ENCODE results near the gene SECTM1. TPM values are rescaled to one million over a fixed set of nuclear protein-coding genes. Genes with fewer than 3 reads are reported as not detected.

Gene SECTM1
- total RNA-seq, 2 experiments from 2014 or later: 12.2 to 12.7 TPM

DNA sequence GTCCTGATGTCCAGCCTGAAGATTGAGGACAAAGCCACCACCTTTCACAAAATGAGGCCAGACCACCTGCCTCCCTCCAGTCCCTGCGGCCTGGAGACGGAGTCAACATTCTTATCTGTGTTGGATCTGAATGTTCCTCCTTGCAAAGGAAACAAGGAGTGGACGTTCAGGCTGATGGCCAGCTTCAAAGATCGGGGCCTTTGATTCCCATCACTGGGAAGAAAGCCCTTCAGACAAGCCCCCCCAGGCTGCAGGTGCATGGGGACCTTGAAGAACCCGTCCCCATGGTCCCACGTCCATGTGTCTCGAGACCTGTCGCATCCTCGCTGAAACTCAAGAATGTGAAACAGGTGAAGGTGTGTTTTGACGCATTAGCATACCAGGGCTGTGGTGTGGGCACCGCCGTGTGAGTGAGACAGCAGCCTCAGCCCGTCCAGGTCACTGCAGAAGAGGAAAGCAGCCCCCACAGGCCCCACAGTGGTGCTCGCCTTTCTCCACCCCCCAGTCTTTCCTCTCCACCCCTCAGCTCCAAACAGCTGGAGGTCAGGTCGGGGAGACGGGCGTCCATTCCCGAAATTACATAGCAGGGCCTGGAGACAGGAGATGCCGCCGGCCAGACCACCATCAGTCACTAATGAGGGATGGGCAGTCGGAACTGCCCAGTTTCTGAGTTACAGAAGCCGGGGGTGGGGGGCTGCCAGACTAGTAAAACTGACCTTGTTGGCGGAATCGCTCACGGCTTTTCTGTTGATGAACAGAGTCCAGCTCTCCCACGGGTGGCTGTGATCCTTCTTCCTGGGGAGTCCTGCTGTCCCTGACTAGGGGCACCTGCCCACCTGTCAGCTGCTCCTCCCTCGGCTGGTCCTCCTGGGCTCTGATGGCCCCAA is 59.2 kb downstream of the SECTM1 start:
- DNase-seq: no peak
- H3K27me3 Mint-ChIP-seq: no peaks in the 10 kb centered on the region
- no peaks in the 10 kb centered on the region for H3K9me3 Mint-ChIP-seq
- ChIA-PET POLR2A (interaction anchor here (0.8 to 3.7 kb wide), 7 partner anchors 8 to 47 kb away, joined by 3 to 19 read pairs (median 5); no protein-coding TSS in a partner anchor), CTCF (interaction anchor here (0.9 to 1.3 kb wide), 3 partner anchors 24 to 69 kb away, joined by 3 to 10 read pairs (median 5); no protein-coding TSS in a partner anchor)
- H3K36me3 Mint-ChIP-seq: peaks cover 26% of the 10 kb centered on the region
- intact Hi-C loops (cut with micrococcal nuclease): no loop called here
- no peak overlapping the region for H3K27ac Mint-ChIP-seq
- peaks cover 33% of the 10 kb centered on the region for H3K4me1 Mint-ChIP-seq (ENCODE audit: low read depth)
- H3K4me3 Mint-ChIP-seq: peak overlapping the region; percentile 88

DNA sequence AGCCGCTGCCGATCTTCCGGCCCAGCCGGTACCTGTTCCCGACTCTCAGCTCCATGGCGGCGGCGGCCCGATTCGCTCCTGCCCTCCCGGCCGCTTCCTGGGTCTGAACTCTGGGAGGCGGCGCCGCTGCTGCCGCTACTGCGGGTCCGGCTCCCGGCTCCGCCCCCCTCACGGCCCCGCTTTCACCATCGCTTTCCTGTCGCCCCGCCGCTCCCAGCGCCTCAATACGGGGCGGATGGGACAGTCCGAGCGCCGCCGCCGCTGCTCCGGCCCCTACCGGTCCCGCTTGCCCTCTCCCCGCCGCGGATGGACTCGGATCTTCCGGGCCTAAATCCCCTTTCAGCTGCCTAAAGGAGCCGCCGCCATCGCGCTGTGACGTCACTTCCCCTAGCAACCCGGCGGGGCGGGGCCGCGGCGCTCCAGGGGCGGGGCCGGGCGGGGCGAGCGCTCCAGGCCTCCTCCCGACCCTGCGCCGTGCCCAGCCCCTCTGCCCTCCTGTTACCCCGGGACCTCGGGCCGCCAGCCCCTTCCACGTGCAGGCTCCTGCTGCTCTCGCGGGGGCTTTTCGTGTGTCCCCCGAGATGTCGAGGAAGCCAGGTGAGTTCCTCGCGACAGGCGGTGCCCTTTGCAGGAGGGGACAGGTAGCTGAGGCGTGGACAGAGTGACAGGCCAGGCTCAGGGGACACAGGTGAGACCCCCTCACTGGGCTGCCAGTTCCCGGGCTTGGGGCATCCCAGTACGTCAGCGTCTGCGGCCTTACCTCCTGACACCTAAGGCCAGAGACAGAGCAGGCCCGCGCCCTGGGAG is 60.0 kb downstream of the SECTM1 start, which contains the start of gene CSNK1D:
Gene CSNK1D, minus strand, starts transcription at position 374 of the 807 bp plus-strand sequence. Its CDS starts 319 bp downstream, at position 55.
- Mint-ChIP-seq H3K4me1 (ENCODE audit: low read depth) (peaks cover 40% of the 10 kb centered on the region), H3K4me3 (peak within 1 kb of the TSS; percentile 88), H3K27me3 (no peaks in the 10 kb centered on the region), H3K36me3 (peaks cover 29% of the 10 kb centered on the region), H3K9me3 (no peaks in the 10 kb centered on the region), H3K27ac (peak within 1 kb of the TSS; percentile 98)
- intact Hi-C loops (cut with micrococcal nuclease): loop anchor here (1.0 to 2.0 kb wide), 3 partner anchors 19 to 250 kb away; partner anchors contain the start of gene LRRC45
- POLR2A ChIA-PET: interaction anchor here (0.8 to 3.7 kb wide), 8 partner anchors 9 to 47 kb away, joined by 3 to 19 read pairs (median 4); no protein-coding TSS in a partner anchor
- peak; percentile 94 for DNase-seq
- CTCF ChIA-PET: interaction anchor here (1.2 to 1.3 kb wide), 2 partner anchors 25 to 48 kb away, joined by 5 to 10 read pairs; no protein-coding TSS in a partner anchor

DNA sequence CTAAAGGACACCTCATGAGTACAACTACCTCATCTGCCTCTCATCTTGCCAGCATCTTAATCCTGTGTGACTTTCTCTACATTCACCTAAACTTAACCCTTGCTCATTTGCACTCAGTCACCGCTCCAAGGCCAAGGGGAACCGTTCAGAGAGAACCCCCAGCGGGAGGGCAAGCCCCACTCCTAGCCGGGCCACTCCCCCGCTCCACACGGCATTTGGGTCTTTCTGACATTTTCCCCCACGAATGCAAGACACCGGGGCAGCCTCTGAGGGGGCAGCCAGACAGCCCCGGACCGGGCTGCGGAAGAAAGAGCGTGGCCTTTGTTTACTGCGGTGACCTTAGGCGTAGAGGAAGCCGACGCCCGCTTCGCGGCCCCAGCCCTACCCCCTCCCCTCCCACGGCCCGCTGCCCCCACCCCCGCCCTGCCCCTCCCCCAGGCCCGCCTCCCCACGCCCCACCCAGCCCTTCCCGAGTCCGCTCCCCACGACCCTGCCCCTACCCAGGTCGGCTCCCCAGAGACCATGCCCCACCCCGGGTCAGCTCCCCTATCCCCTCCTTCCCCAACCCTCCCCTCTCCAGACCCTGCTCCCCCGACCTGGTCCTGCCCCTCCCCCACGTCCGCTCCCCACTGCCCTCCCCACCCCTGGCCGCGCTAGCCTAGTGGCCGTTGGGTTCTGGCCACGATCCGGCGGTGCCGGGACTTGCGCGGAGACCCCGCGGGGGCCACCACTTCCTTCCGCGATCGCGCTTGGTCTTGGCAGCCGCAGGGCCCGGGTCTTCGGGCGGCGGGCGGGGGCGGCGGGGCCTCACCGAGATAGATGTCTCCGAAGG is 60.9 kb downstream of the SECTM1 start:
- DNase-seq: peak; percentile 52
- no peaks in the 10 kb centered on the region for H3K27me3 Mint-ChIP-seq
- H3K27ac Mint-ChIP-seq: peak overlapping the region; percentile 98
- H3K9me3 Mint-ChIP-seq: no peaks in the 10 kb centered on the region
- H3K4me3 Mint-ChIP-seq: peak overlapping the region; percentile 88
- H3K36me3 Mint-ChIP-seq: peaks cover 35% of the 10 kb centered on the region
- peaks cover 48% of the 10 kb centered on the region for H3K4me1 Mint-ChIP-seq (ENCODE audit: low read depth)
- CTCF ChIA-PET: interaction anchor here (1.3 kb wide), 1 partner anchor 26 kb away, joined by 10 read pairs; no protein-coding TSS in a partner anchor
- POLR2A ChIA-PET: interaction anchor here (1.3 to 3.7 kb wide), 6 partner anchors 10 to 36 kb away, joined by 3 to 19 read pairs (median 6); no protein-coding TSS in a partner anchor
- intact Hi-C loops (cut with micrococcal nuclease): loop anchor here (1.0 to 2.0 kb wide), 3 partner anchors 20 to 249 kb away; partner anchors contain the start of gene LRRC45

DNA sequence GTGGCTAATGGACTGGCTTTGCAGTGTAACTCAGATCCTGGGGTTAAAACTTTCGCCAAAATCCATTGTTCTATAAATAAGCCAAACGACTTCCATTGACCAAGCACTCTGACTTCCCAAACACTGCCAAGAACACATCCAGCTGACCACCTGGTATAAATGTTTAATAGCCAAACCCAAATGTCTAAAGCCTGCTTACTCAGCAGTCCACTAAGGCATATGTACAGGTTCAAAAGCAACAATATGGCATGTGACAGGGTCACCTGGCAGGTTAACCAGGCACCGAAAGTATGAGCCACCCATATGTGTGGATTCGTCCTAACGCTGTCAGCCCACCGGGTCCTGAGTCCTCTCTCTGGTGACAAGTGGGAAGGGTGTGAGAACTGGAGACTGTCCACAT is 62.2 kb downstream of the SECTM1 start:
- Mint-ChIP-seq H3K36me3 (peaks cover 43% of the 10 kb centered on the region), H3K27ac (peak overlapping the region; percentile 79), H3K27me3 (no peaks in the 10 kb centered on the region), H3K9me3 (no peaks in the 10 kb centered on the region), H3K4me1 (ENCODE audit: low read depth) (peaks cover 60% of the 10 kb centered on the region), H3K4me3 (peak overlapping the region; percentile 84)
- no peak for DNase-seq
- intact Hi-C loops (cut with micrococcal nuclease): no loop called here
- CTCF ChIA-PET: no interaction called here
- POLR2A ChIA-PET: no interaction called here

Other genes starting within 250 kb of the SECTM1 start
- gene FASN, start 235.5 kb downstream of the SECTM1 start, total RNA-seq: 100 to 1,000 TPM; 209 to 212 TPM
- 10 to 100 TPM; 49.6 to 51.7 TPM for gene CCDC57, start 120.9 kb downstream of the SECTM1 start, total RNA-seq
- 10 to 100 TPM; 97.4 to 99.7 TPM for gene SLC16A3, start 104.7 kb downstream of the SECTM1 start, total RNA-seq
- gene CSNK1D, start 60.1 kb downstream of the SECTM1 start, total RNA-seq: 100 to 1,000 TPM; 110 to 111 TPM
- gene CD7, start 16.2 kb downstream of the SECTM1 start, total RNA-seq: 100 to 1,000 TPM; 570 to 574 TPM
- gene TEX19, start 25.5 kb upstream of the SECTM1 start, total RNA-seq: not detected
- gene UTS2R, start 38.0 kb upstream of the SECTM1 start, total RNA-seq: not detected
- gene HEXD, start 84.6 kb upstream of the SECTM1 start, total RNA-seq: 10 to 100 TPM; 21.7 to 26.0 TPM
- gene OGFOD3, start 84.8 kb upstream of the SECTM1 start, total RNA-seq: 10 to 100 TPM; 29.7 to 32.2 TPM
- 100 to 1,000 TPM; 333 to 343 TPM for gene CYBC1, start 117.0 kb upstream of the SECTM1 start, total RNA-seq
- gene NARF, start 125.0 kb upstream of the SECTM1 start, total RNA-seq: 100 to 1,000 TPM; 101 to 110 TPM
- 10 to 100 TPM; 49.3 to 60.8 TPM for gene FOXK2, start 186.0 kb upstream of the SECTM1 start, total RNA-seq